Measurements from ENCODE around the gene FGF11. TPM values are rescaled to one million over a fixed set of nuclear protein-coding genes. Genes with fewer than 3 reads are reported as not detected.

Gene FGF11
- total RNA-seq (2021; fragmentation: NEBNext Ultra II Directional; extraction: Animal tissue kit (Norgen Biotek cat#: 25700)): under 1 TPM in 3 of 6 experiments, not detected in 3; 0.10 to 0.31 (median 0.24) TPM
- long read RNA-seq: 0 reads

GRCh38 chr17:7439462-7440112 is at the start of gene FGF11:
TSS of gene FGF11 (plus strand) at chr17:7439512. CDS start at chr17:7439621, 109 bp downstream.
- Mint-ChIP-seq H3K27ac (no peak within 1 kb of the TSS), H3K4me3 (peak within 1 kb of the TSS; percentile 36; the same call in 1 of the 2 replicates), H3K27me3 (ENCODE audit: insufficient read depth) (peaks cover 18% of the 10 kb centered on the region), H3K9me3 (no peaks in the 10 kb centered on the region), H3K36me3 (ENCODE audit: low read depth) (no peaks in the 10 kb centered on the region; the same call in 1 of the 2 replicates), H3K4me1 (ENCODE audit: low read depth) (peaks cover 48% of the 10 kb centered on the region)
- DNase-seq: no peak
- TF ChIP-seq CTCF (IDR thresholded peaks at IDR 0.05): no peak

GRCh38 chr17:7389924-7390910 is 49.1 kb upstream of the FGF11 start:
- Mint-ChIP-seq H3K9me3 (no peaks in the 10 kb centered on the region), H3K4me1 (ENCODE audit: low read depth) (peaks cover 5% of the 10 kb centered on the region), H3K4me3 (no peak overlapping the region), H3K27me3 (ENCODE audit: insufficient read depth) (no peaks in the 10 kb centered on the region; the same call in 1 of the 2 replicates), H3K36me3 (ENCODE audit: low read depth) (peaks cover 9% of the 10 kb centered on the region; the same call in 1 of the 2 replicates), H3K27ac (no peak overlapping the region)
- DNase-seq: no peak
- no peak for TF ChIP-seq CTCF (IDR thresholded peaks at IDR 0.05)

- Mint-ChIP-seq H3K4me3 (no peak overlapping the region), H3K36me3 (ENCODE audit: low read depth) (peaks cover 9% of the 10 kb centered on the region; the same call in 1 of the 2 replicates), H3K27me3 (ENCODE audit: insufficient read depth) (peaks cover 2% of the 10 kb centered on the region; the same call in 1 of the 2 replicates), H3K9me3 (no peaks in the 10 kb centered on the region), H3K27ac (no peak overlapping the region), H3K4me1 (ENCODE audit: low read depth) (peaks cover 6% of the 10 kb centered on the region)
- no peak for DNase-seq
- no peak for TF ChIP-seq CTCF (IDR thresholded peaks at IDR 0.05)
Observed at GRCh38 chr17:7391307-7391706, 48.0 kb upstream of the FGF11 start.

- Mint-ChIP-seq H3K36me3 (ENCODE audit: low read depth) (peaks cover 9% of the 10 kb centered on the region; the same call in 1 of the 2 replicates), H3K27me3 (ENCODE audit: insufficient read depth) (peaks cover 2% of the 10 kb centered on the region; the same call in 1 of the 2 replicates), H3K4me1 (ENCODE audit: low read depth) (peaks cover 6% of the 10 kb centered on the region), H3K9me3 (no peaks in the 10 kb centered on the region), H3K27ac (0 out of 2 replicates have a peak overlapping the region, but pooled peaks have one; percentile 5), H3K4me3 (peak overlapping the region; percentile 95)
- TF ChIP-seq CTCF (IDR thresholded peaks at IDR 0.05): no peak
- no peak for DNase-seq
Observed at GRCh38 chr17:7392696-7393612, 46.4 kb upstream of the FGF11 start.

All from HFFc6 (cell line).